ENCODE results near the gene DAAM2. TPM values are rescaled to one million over a fixed set of nuclear protein-coding genes. Genes with fewer than 3 reads are reported as not detected.

The DAAM2 gene
- total and polyA plus RNA-seq, 5 experiments from 2014 or later, result not detected

GRCh38 chr6:39891353-39891752 is 99.2 kb downstream of the DAAM2 start:
- Mint-ChIP-seq H3K4me3 (no peak overlapping the region), H3K27ac (no peak overlapping the region), H3K9me3 (no peaks in the 10 kb centered on the region), H3K36me3 (no peaks in the 10 kb centered on the region), H3K4me1 (no peaks in the 10 kb centered on the region), H3K27me3 (peaks cover 2 to 18% (median 5%) of the 10 kb centered on the region in 5 donors)
- DNase-seq (no peak), ATAC-seq (no peak)
- POLR2A ChIA-PET, result interaction anchor here (0.5 to 0.6 kb wide), 2 partner anchors 503 to 770 kb away, joined by 3 to 5 read pairs; no protein-coding TSS in a partner anchor

DNA sequence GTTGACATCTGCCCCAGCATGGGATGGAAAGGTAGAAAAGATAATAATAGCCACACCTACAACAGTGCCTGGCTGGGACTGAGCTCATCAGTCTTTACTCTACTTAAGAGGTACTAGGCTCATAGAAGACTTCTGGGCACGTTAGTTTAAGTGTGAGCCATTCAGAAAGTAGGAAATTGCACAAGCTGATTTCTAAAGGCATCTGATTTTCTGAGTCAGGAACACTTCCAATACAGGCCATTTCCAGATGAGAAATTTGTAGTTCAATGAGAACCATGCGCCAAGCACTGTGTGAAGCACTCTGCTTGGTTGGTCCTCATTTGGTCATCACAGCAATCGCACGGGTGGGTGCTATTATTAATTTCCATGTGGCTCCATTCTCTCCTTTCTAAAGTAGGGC is 99.8 kb downstream of the DAAM2 start:
- ATAC-seq, result no peak
- H3K27me3 Mint-ChIP-seq, result peaks cover 2 to 21% (median 6%) of the 10 kb centered on the region in 5 donors

DNA sequence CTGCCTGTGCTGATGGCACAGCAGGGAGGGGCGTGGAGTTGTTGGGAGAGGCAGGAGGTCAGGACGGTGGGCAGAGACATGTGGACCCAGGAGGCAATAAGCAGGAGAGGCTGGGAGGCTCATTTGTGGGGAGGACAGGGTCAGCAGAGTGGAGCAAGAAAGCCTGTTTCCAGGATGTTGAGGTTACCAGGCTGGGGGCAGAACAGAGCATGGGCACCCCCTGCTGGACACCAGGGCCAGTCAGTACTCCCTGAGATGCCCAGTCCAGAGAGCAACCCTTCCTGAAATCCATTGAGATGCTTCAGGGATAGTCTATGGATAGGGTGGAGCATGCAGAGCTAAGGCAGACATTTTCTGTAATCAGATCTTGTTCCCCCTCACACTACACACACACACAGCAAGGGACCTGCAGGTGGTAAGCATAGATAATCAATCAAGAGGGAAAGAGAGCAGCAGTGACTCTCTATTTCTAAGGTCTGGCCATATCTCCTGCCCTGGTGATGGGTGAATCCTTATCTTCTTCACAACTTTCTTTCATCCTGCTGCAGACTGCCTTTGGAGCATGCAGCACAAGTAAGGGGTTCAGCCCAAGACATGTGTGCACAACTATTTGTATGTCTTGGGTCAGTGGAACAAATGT is 100.4 kb downstream of the DAAM2 start:
- no peak overlapping the region for H3K27ac Mint-ChIP-seq
- ATAC-seq (no peak), DNase-seq (no peak)
- no peaks in the 10 kb centered on the region for H3K4me1 Mint-ChIP-seq
- H3K9me3 Mint-ChIP-seq, result no peaks in the 10 kb centered on the region
- POLR2A ChIA-PET, result no interaction called here
- H3K4me3 Mint-ChIP-seq, result no peak overlapping the region
- peaks cover 2 to 27% (median 6%) of the 10 kb centered on the region in 5 donors for H3K27me3 Mint-ChIP-seq
- no peaks in the 10 kb centered on the region for H3K36me3 Mint-ChIP-seq

More for the DNA sequence above, 99.8 kb downstream of the DAAM2 start:
- no peaks in the 10 kb centered on the region for H3K36me3 Mint-ChIP-seq
- H3K4me3 Mint-ChIP-seq, result no peak overlapping the region
- POLR2A ChIA-PET, result interaction anchor here (0.5 kb wide), 1 partner anchor 503 kb away, joined by 5 read pairs; no protein-coding TSS in a partner anchor
- no peak for DNase-seq
- H3K4me1 Mint-ChIP-seq, result no peaks in the 10 kb centered on the region
- no peak overlapping the region for H3K27ac Mint-ChIP-seq
- no peaks in the 10 kb centered on the region for H3K9me3 Mint-ChIP-seq

DNA sequence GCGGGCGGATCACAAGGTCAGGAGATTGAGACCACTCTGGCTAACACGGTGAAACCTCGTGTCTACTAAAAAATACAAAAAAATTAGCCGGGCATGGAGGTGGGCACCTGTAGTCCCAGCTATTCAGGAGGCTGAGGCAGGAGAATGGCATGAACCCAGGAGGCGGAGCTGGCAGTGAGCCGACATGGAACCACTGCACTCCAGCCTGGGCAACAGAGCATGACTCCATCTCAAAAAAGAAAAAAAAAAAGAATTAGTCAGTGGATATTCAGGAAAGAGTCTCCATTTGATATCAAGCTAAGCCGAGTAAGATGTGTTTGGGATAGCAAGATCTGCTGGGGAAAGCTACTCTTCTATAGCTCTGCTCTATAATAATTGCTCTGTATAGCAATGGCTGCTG is 101.1 kb downstream of the DAAM2 start:
- Mint-ChIP-seq H3K36me3 (no peaks in the 10 kb centered on the region), H3K9me3 (no peaks in the 10 kb centered on the region), H3K27ac (no peak overlapping the region), H3K27me3 (peaks cover 1 to 30% (median 11%) of the 10 kb centered on the region in 5 donors), H3K4me3 (no peak overlapping the region), H3K4me1 (no peaks in the 10 kb centered on the region)
- no peak for DNase-seq
- POLR2A ChIA-PET, result no interaction called here
- no peak for ATAC-seq

- Mint-ChIP-seq H3K36me3 (no peaks in the 10 kb centered on the region), H3K4me1 (no peaks in the 10 kb centered on the region), H3K4me3 (no peak overlapping the region), H3K9me3 (no peaks in the 10 kb centered on the region), H3K27me3 (peaks cover 2 to 30% (median 7%) of the 10 kb centered on the region in 5 donors), H3K27ac (no peak overlapping the region)
- POLR2A ChIA-PET, result no interaction called here
- no peak for DNase-seq
- no peak for ATAC-seq
These were observed 104.5 kb downstream of the DAAM2 start for GRCh38 chr6:39896701-39897100.

- DNase-seq (no peak), ATAC-seq (no peak)
- Mint-ChIP-seq H3K4me3 (no peak overlapping the region), H3K4me1 (no peaks in the 10 kb centered on the region), H3K27ac (no peak overlapping the region), H3K36me3 (no peaks in the 10 kb centered on the region), H3K9me3 (no peaks in the 10 kb centered on the region), H3K27me3 (peaks cover 2 to 30% (median 7%) of the 10 kb centered on the region in 5 donors)
- POLR2A ChIA-PET, result no interaction called here
These were observed 105.5 kb downstream of the DAAM2 start for GRCh38 chr6:39897698-39898097.

DNA sequence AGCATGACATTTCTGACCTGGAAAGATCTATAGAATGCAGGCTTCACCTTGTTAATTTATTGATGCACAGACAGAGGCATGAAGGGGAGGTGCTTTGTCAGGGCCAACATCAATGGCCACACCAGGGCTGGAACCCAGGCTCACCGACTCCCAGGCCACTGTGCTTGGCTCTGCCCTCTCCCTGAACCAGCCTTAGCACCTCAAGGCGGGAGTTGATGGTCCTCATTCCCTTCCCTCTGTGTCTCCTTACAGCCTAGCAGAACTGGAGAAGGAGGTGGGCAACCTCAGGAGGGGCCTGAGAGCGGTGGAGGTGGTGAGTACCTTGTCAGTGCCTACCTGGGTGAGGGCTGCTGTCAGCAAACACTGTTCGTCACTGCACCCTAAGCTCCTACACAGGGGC is 106.4 kb downstream of the DAAM2 start:
- DNase-seq (no peak), ATAC-seq (no peak)
- Mint-ChIP-seq H3K4me1 (no peaks in the 10 kb centered on the region), H3K27me3 (peaks cover 2 to 30% (median 7%) of the 10 kb centered on the region in 5 donors), H3K9me3 (no peaks in the 10 kb centered on the region), H3K27ac (no peak overlapping the region), H3K4me3 (no peak overlapping the region), H3K36me3 (no peaks in the 10 kb centered on the region)
- POLR2A ChIA-PET, result no interaction called here

DNA sequence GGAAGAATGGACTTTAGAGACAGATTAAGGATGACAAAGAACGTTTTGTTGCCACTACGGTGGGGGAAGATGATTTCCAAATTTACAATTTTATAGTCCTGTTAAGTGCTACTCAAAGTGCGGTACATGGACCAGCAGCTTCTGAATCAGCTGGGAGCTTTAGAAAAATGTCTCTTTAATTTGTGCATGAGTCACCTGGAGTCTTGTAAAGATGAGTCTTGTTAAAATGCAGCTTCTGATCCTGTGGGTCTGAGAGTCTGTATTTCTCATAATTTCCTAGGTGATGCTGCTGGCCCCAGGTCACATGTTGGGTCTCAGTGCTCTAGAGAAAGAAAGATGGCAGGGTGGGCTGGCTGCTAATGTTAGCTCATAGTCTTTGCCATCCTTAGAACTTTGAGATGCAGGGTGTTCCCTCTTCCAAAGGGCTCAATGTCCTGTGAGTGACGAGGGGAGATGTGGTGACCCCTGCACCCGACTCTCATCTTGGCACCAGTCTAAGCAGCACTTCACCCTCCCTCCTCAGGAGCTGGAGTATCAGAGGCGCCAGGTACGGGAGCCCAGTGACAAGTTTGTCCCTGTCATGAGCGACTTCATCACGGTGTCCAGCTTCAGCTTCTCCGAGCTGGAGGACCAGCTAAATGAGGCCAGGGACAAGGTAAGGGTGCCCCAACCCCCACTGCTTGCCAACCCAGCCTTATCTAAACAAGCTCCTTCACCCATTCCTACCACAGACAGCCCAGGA is 107.5 kb downstream of the DAAM2 start:
- Mint-ChIP-seq H3K27ac (no peak overlapping the region), H3K4me3 (no peak overlapping the region), H3K9me3 (no peaks in the 10 kb centered on the region), H3K36me3 (no peaks in the 10 kb centered on the region), H3K27me3 (peaks cover 2 to 30% (median 7%) of the 10 kb centered on the region in 5 donors), H3K4me1 (no peaks in the 10 kb centered on the region)
- ATAC-seq (no peak), DNase-seq (no peak)
- POLR2A ChIA-PET, result no interaction called here

GRCh38 chr6:39901116-39901655 is 109.0 kb downstream of the DAAM2 start:
- peak overlapping the region in 1 of 10 donors; percentile 21 for H3K27ac Mint-ChIP-seq
- no peak for ATAC-seq
- no peaks in the 10 kb centered on the region for H3K9me3 Mint-ChIP-seq
- peaks cover 2 to 30% (median 7%) of the 10 kb centered on the region in 5 donors for H3K27me3 Mint-ChIP-seq
- peak in 1 of 10 donors; percentile 38 for DNase-seq
- POLR2A ChIA-PET, result no interaction called here
- no peak overlapping the region for H3K4me3 Mint-ChIP-seq
- no peaks in the 10 kb centered on the region for H3K4me1 Mint-ChIP-seq
- no peaks in the 10 kb centered on the region for H3K36me3 Mint-ChIP-seq

GRCh38 chr6:39901670-39902069 is 109.5 kb downstream of the DAAM2 start:
- Mint-ChIP-seq H3K4me3 (no peak overlapping the region), H3K4me1 (no peaks in the 10 kb centered on the region), H3K27me3 (peaks cover 2 to 28% (median 7%) of the 10 kb centered on the region in 5 donors), H3K9me3 (no peaks in the 10 kb centered on the region), H3K27ac (no peak overlapping the region), H3K36me3 (no peaks in the 10 kb centered on the region)
- DNase-seq (peak in 1 of 10 donors; percentile 50), ATAC-seq (no peak)
- POLR2A ChIA-PET, result no interaction called here

GRCh38 chr6:39902136-39902535 is 110.0 kb downstream of the DAAM2 start:
- Mint-ChIP-seq H3K9me3 (no peaks in the 10 kb centered on the region), H3K4me1 (no peaks in the 10 kb centered on the region), H3K27ac (no peak overlapping the region), H3K36me3 (no peaks in the 10 kb centered on the region), H3K4me3 (no peak overlapping the region), H3K27me3 (peaks cover 1 to 23% (median 5%) of the 10 kb centered on the region in 5 donors)
- DNase-seq, result no peak
- no peak for ATAC-seq
- POLR2A ChIA-PET, result no interaction called here

- Mint-ChIP-seq H3K27ac (peak overlapping the region in 1 of 10 donors; percentile 27), H3K27me3 (peaks cover 0 to 15% (median 3%) of the 10 kb centered on the region in 5 donors), H3K4me1 (no peaks in the 10 kb centered on the region), H3K4me3 (no peak overlapping the region), H3K36me3 (no peaks in the 10 kb centered on the region), H3K9me3 (no peaks in the 10 kb centered on the region)
- POLR2A ChIA-PET, result no interaction called here
- DNase-seq, result peak in 1 of 10 donors; percentile 44
- no peak for ATAC-seq
These were observed 110.8 kb downstream of the DAAM2 start for GRCh38 chr6:39902786-39903465.

GRCh38 chr6:39903656-39904055 is 111.5 kb downstream of the DAAM2 start:
- Mint-ChIP-seq H3K4me1 (no peaks in the 10 kb centered on the region), H3K4me3 (no peak overlapping the region), H3K36me3 (no peaks in the 10 kb centered on the region), H3K27me3 (peaks cover 0 to 8% (median 0%) of the 10 kb centered on the region in 5 donors), H3K9me3 (no peaks in the 10 kb centered on the region), H3K27ac (no peak overlapping the region)
- ATAC-seq (no peak), DNase-seq (no peak)
- POLR2A ChIA-PET, result no interaction called here
